Stimulated activated naive CD8-positive, alpha-beta T cell treated with anti-CD3 and anti-CD28 coated beads, Interleukin-15, Interleukin-2, amounts not matched to agents 100 ng/mL and 50 ng/mL, for 24 hours (primary cell): ENCODE results near the gene CARMIL3.

Experiments
- H3K27ac Mint-ChIP-seq: one replicate; pipeline ENCODE4 v1.8.0; 2021; ENCODE audit warnings: mild to moderate bottlenecking, mixed read lengths
- H3K27me3 Mint-ChIP-seq: one replicate; pipeline ENCODE4 v1.8.0; 2021; ENCODE audit warnings: mixed read lengths
- H3K36me3 Mint-ChIP-seq: one replicate; pipeline ENCODE4 v1.8.0; 2021; ENCODE audit warnings: low read depth, mixed read lengths
- H3K4me1 Mint-ChIP-seq: one replicate; pipeline ENCODE4 v1.8.0; 2021; ENCODE audit warnings: low read depth, mixed read lengths
- H3K4me3 Mint-ChIP-seq: one replicate; pipeline ENCODE4 v1.8.0; 2021; ENCODE audit warnings: mild to moderate bottlenecking, mixed read lengths
- H3K9me3 Mint-ChIP-seq: one replicate; pipeline ENCODE4 v1.8.0; 2021; ENCODE audit warnings: mixed read lengths

The CARMIL3 gene

GRCh38 chr14:24075485-24076301 lies 23.9 kb downstream of the CARMIL3 start:
- Mint-ChIP-seq H3K9me3 (no peaks in the 10 kb centered on the region), H3K4me1 (peaks cover 23% of the 10 kb centered on the region), H3K4me3 (no peak overlapping the region), H3K27me3 (no peaks in the 10 kb centered on the region), H3K36me3 (no peaks in the 10 kb centered on the region), H3K27ac (no peak overlapping the region)

- no peak overlapping the region for H3K4me3 Mint-ChIP-seq
- no peaks in the 10 kb centered on the region for H3K27me3 Mint-ChIP-seq
- peaks cover 21% of the 10 kb centered on the region for H3K4me1 Mint-ChIP-seq
- no peak overlapping the region for H3K27ac Mint-ChIP-seq
- H3K9me3 Mint-ChIP-seq, result no peaks in the 10 kb centered on the region
- H3K36me3 Mint-ChIP-seq, result no peaks in the 10 kb centered on the region
Observed at GRCh38 chr14:24076302-24076601, 24.4 kb downstream of the CARMIL3 start.

- Mint-ChIP-seq H3K27me3 (no peaks in the 10 kb centered on the region), H3K9me3 (no peaks in the 10 kb centered on the region), H3K4me1 (peaks cover 25% of the 10 kb centered on the region), H3K27ac (no peak overlapping the region), H3K4me3 (no peak overlapping the region), H3K36me3 (no peaks in the 10 kb centered on the region)
Observed at GRCh38 chr14:24077086-24077485, 25.3 kb downstream of the CARMIL3 start.

GRCh38 chr14:24078146-24078545 lies 26.3 kb downstream of the CARMIL3 start:
- no peak overlapping the region for H3K4me3 Mint-ChIP-seq
- H3K9me3 Mint-ChIP-seq, result no peaks in the 10 kb centered on the region
- H3K36me3 Mint-ChIP-seq, result no peaks in the 10 kb centered on the region
- H3K27ac Mint-ChIP-seq, result no peak overlapping the region
- H3K4me1 Mint-ChIP-seq, result peaks cover 27% of the 10 kb centered on the region
- no peaks in the 10 kb centered on the region for H3K27me3 Mint-ChIP-seq

GRCh38 chr14:24079491-24080141 lies 27.8 kb downstream of the CARMIL3 start:
- Mint-ChIP-seq H3K36me3 (no peaks in the 10 kb centered on the region), H3K27ac (no peak overlapping the region), H3K4me1 (peaks cover 27% of the 10 kb centered on the region), H3K27me3 (no peaks in the 10 kb centered on the region), H3K9me3 (no peaks in the 10 kb centered on the region), H3K4me3 (no peak overlapping the region)

GRCh38 chr14:24080142-24080530 lies 28.3 kb downstream of the CARMIL3 start:
- Mint-ChIP-seq H3K36me3 (no peaks in the 10 kb centered on the region), H3K4me1 (peaks cover 25% of the 10 kb centered on the region), H3K27ac (no peak overlapping the region), H3K9me3 (no peaks in the 10 kb centered on the region), H3K4me3 (peak overlapping the region; percentile 79), H3K27me3 (no peaks in the 10 kb centered on the region)

- no peaks in the 10 kb centered on the region for H3K27me3 Mint-ChIP-seq
- no peaks in the 10 kb centered on the region for H3K9me3 Mint-ChIP-seq
- H3K27ac Mint-ChIP-seq, result peak overlapping the region; percentile 66
- H3K36me3 Mint-ChIP-seq, result no peaks in the 10 kb centered on the region
- H3K4me1 Mint-ChIP-seq, result peaks cover 23% of the 10 kb centered on the region
- peak overlapping the region; percentile 79 for H3K4me3 Mint-ChIP-seq
Observed at GRCh38 chr14:24080888-24081738, 29.3 kb downstream of the CARMIL3 start.

- Mint-ChIP-seq H3K9me3 (no peaks in the 10 kb centered on the region), H3K4me3 (peak overlapping the region; percentile 71), H3K4me1 (peaks cover 23% of the 10 kb centered on the region), H3K27ac (no peak overlapping the region), H3K27me3 (no peaks in the 10 kb centered on the region), H3K36me3 (no peaks in the 10 kb centered on the region)
Observed at GRCh38 chr14:24081739-24082211, 30.0 kb downstream of the CARMIL3 start.

- no peaks in the 10 kb centered on the region for H3K27me3 Mint-ChIP-seq
- H3K9me3 Mint-ChIP-seq, result no peaks in the 10 kb centered on the region
- peak overlapping the region; percentile 71 for H3K4me3 Mint-ChIP-seq
- H3K27ac Mint-ChIP-seq, result no peak overlapping the region
- peaks cover 23% of the 10 kb centered on the region for H3K4me1 Mint-ChIP-seq
- H3K36me3 Mint-ChIP-seq, result no peaks in the 10 kb centered on the region
Observed at GRCh38 chr14:24082411-24083080, 30.7 kb downstream of the CARMIL3 start.

- Mint-ChIP-seq H3K27me3 (no peaks in the 10 kb centered on the region), H3K27ac (no peak overlapping the region), H3K36me3 (no peaks in the 10 kb centered on the region), H3K4me1 (peaks cover 23% of the 10 kb centered on the region), H3K9me3 (no peaks in the 10 kb centered on the region), H3K4me3 (no peak overlapping the region)
Observed at GRCh38 chr14:24083462-24083861, 31.7 kb downstream of the CARMIL3 start.

- H3K36me3 Mint-ChIP-seq, result no peaks in the 10 kb centered on the region
- H3K4me3 Mint-ChIP-seq, result no peak overlapping the region
Observed at GRCh38 chr14:24084440-24084839, 32.6 kb downstream of the CARMIL3 start.

GRCh38 chr14:24085215-24085614 lies 33.4 kb downstream of the CARMIL3 start:
- Mint-ChIP-seq H3K9me3 (no peaks in the 10 kb centered on the region), H3K27ac (no peak overlapping the region), H3K36me3 (no peaks in the 10 kb centered on the region), H3K4me1 (peaks cover 14% of the 10 kb centered on the region), H3K4me3 (no peak overlapping the region), H3K27me3 (no peaks in the 10 kb centered on the region)

More at GRCh38 chr14:24084440-24084839, 32.6 kb downstream of the CARMIL3 start:
- Mint-ChIP-seq H3K9me3 (no peaks in the 10 kb centered on the region), H3K27me3 (no peaks in the 10 kb centered on the region), H3K4me1 (peaks cover 18% of the 10 kb centered on the region), H3K27ac (no peak overlapping the region)

GRCh38 chr14:24086193-24086955 lies 34.6 kb downstream of the CARMIL3 start:
- Mint-ChIP-seq H3K27me3 (no peaks in the 10 kb centered on the region), H3K36me3 (no peaks in the 10 kb centered on the region), H3K27ac (no peak overlapping the region), H3K4me3 (no peak overlapping the region), H3K9me3 (no peaks in the 10 kb centered on the region), H3K4me1 (peaks cover 6% of the 10 kb centered on the region)

- Mint-ChIP-seq H3K4me3 (no peak overlapping the region), H3K9me3 (no peaks in the 10 kb centered on the region), H3K4me1 (peaks cover 3% of the 10 kb centered on the region), H3K27me3 (no peaks in the 10 kb centered on the region), H3K36me3 (no peaks in the 10 kb centered on the region), H3K27ac (no peak overlapping the region)
Observed at GRCh38 chr14:24087004-24087403, 35.2 kb downstream of the CARMIL3 start.
